ENCODE measurements around the gene BID.

Gene BID

DNA sequence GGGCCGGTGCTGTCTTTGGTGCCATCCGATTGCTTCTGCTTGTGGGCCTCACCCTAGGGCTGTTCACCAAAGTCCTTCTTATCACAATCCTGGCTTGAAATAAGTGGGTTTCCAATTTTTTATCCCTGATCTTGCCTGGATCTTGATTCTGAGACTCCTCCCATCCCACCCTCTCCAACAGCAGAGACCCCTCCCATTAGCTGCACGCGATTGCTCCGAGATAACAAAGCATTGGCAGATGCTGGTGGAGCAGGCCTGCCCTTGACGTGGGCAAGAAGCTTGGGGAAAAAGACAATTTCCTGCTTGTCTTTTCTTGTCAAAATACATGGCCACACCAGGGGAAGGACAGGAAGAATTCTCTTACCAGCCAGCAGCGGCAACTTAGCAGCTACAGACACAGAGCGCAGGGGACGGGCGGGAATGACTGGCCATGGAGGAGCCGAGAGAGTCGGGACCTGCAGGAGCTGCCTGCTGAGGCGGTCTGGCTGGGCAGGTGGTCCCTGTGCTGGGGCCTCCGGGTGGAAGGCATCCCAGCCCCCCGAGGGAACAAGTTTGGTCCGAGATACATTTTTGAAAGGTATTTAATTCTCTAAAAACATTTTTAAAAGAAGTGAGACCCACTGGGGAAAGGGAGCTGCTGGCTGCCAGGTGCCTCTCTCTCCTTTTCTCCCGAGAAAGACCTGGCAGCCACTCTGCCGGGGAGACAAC is 9.7 kb upstream of the BID start:
- DNase-seq (ENCODE audit: low read depth in 2 of 2): no peak

- DNase-seq (ENCODE audit: low read depth in 2 of 2): no peak
Measured at GRCh38 chr22:17783312-17783711, 9.0 kb upstream of the BID start.

- no peak for DNase-seq (ENCODE audit: low read depth in 2 of 2)
Measured at GRCh38 chr22:17782621-17783020, 8.4 kb upstream of the BID start.

DNA sequence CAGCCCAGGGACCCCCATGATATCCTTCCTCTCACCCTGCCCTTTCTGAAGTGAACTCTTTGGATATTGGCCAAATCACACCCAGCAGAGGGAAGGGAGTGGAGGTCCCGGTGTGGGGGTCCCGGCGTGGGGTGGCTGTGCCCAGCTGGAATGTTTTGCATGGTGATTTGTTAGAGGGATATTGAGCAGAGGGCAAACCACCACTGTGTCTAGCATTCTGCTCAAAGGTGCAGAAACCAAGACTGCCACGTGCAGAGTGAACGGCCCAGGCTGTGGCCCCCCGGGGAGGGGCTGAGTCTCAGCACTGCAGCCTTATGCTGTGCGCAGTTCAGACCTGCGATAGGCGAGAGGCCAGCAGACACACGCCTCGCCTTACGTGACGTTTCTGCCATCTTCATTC is 7.9 kb upstream of the BID start:
- DNase-seq (ENCODE audit: low read depth in 2 of 2): no peak

DNA sequence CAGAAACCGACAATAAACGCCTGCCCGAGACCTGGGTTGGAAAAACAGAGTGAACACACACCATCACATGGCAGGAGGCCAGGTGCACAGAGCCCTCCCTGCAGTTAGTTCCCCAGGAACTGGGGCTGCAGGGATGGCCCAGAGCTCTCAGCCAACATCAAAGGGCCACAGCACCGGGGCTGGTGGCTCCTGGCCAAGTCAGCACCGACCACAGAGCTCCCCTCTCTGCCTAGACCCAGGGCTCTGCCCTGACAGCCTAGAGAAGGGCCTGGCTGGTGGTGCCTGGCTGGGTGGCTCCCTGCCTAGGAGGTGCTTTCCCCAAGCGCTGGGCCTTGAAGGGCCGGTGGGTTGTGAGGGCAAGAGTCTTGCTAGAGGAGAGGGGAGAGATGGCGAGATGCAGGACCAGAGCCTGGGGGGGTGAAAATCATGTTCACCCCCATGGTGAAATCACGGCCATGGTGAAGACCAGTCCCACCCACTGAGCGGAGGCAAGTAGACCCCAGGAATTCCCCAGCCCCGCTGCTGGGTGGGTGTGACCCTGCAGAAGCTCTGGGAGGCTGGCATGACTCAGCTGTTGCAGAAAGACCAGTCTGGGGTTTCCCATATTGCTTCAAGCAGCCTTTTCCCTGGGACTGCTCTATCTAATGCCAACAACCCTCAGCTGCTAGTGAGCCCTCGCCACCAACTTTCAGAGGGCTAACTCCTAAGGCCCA is 7.2 kb upstream of the BID start:
- no peak for DNase-seq (ENCODE audit: low read depth in 2 of 2)

GRCh38 chr22:17780741-17781318 is 6.6 kb upstream of the BID start:
- DNase-seq (ENCODE audit: low read depth in 2 of 2): no peak

DNA sequence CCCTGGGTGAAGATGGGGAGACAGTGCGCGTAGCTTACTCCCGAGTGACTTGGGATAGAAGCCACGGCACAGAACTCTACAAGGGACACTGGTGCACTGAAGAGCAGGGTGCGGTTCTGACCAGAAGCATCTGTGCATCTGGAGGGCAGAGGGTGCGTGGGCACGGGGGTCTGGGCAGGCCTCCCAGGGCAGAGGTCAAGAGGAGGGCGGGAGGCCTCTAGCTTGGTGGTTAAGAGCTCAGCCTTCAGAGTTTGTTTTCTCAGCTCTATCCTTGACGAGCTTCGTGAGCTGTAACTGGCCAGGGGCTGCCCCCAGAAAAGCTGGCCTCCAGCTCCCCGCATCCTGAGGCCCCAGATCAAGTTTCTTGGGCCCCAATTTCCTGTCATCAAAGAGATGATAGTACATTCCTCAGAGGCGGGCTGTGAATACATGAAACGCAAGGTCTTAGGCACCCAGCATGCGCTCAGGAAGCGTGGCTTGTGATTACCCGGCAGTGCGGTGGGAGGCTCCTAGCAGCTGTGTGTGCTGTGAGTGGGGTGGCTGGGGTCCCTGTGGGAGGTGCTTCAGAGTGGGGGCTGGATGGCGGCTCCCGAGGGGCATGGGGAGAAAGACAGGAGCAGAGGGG is 6.0 kb upstream of the BID start:
- DNase-seq (ENCODE audit: low read depth in 2 of 2): no peak

- DNase-seq (ENCODE audit: low read depth in 2 of 2): no peak
Measured at GRCh38 chr22:17779286-17780115, 5.2 kb upstream of the BID start.

DNA sequence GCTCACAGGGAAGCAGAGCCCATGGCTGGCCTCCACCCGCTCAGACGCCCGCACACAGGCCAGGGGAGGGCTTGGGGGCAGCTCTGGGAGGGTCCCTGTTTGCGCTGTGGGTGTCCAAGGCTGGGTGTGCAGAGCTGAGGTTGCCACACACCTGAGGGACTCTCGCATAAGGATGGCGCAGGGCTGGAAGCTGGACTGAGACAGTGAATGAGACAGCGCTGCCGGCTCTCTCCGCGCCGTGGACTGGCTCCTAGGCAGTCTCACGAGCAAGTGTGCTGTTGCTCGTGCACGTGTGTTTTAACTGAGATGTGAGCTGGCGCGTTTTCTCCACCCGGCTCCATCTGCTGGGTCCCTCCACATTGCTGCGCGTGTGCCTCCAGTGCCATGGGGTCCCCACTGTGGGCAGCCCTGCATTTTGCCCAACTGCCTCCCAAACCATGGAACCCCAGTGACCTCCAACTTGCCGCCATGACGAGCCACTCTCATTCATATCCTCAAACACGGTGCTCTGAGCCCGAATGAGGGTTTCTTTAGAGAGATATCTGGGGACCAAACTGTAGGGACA is 4.2 kb upstream of the BID start:
- DNase-seq (ENCODE audit: low read depth in 2 of 2): no peak

- no peak for DNase-seq (ENCODE audit: low read depth in 2 of 2)
Measured at GRCh38 chr22:17777717-17778044, 3.4 kb upstream of the BID start.

DNA sequence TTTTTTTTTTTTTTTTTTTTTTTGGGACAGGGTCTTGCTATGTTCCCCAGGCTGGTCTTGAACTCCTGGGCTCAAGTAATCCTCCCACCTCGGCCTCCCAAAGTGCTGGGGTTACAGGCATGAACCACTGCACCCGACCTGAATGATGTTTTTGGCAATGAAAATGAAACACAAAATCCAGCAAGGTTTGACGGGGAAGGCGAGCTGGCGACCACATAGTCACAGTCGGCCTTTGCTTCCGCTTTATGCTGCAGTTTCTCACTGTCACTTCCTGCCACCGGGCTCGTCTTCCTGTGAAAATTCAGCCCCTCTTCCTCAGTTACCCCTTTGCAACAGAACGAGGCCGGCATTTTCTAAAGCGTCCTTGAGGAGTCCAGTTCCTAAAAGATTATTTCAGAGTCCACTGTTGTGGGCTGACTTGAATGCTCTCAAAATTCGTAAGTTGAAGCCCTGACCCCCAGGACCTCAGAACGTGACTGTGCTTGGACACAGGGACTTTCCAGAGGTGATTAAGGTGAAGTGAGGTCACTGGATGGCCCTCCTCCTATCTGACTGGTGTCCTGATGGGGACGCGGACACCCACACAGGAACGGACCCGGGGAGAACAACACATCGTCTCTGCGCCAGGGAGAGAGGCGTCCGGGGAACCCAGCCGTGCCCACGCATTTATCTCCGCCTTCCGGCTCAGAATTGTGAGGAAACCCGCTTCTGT is 2.9 kb upstream of the BID start:
- DNase-seq (ENCODE audit: low read depth in 2 of 2): peak; percentile 53 to 58

DNA sequence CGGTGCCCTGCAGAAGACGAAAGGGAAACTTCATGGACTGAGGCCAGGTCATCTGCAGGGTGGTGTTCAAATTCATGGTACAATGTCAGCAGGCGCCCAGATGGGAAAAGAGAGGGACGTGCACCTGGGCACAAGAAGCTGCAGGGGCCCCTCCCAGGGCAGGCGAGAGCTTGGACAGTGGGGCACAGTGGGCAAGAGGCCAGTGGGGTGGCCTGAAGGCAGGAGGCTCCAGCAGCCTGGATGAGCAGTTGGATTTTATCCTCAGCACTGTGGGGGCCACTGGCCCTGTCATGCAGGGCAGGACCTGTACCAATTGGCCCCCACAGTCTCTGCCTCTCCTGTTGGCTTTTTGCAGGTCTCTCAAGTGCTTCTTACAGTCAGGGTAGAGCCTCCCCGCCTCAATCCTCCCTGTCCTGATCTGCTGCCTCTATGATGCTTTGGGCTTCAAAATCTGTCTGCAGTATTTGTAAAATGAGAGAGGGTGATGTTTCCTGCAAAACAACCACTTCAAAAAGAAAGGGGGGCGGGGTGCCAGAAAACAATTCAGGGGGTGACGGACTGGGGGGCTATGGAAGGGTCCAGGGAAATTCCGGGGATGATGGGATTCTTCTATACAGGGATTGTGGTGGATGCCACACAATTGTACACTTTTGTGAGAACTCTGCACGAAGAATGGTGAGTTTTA is 1.7 kb upstream of the BID start:
- DNase-seq (ENCODE audit: low read depth in 2 of 2): no peak

GRCh38 chr22:17774926-17775685 is 837 bp upstream of the BID start:
- DNase-seq (ENCODE audit: low read depth in 2 of 2): no peak

- DNase-seq (ENCODE audit: low read depth in 2 of 2): peak in 1 of 2 donors; percentile 55
Measured at GRCh38 chr22:17773606-17774205, 563 bp downstream of the BID start.

DNA sequence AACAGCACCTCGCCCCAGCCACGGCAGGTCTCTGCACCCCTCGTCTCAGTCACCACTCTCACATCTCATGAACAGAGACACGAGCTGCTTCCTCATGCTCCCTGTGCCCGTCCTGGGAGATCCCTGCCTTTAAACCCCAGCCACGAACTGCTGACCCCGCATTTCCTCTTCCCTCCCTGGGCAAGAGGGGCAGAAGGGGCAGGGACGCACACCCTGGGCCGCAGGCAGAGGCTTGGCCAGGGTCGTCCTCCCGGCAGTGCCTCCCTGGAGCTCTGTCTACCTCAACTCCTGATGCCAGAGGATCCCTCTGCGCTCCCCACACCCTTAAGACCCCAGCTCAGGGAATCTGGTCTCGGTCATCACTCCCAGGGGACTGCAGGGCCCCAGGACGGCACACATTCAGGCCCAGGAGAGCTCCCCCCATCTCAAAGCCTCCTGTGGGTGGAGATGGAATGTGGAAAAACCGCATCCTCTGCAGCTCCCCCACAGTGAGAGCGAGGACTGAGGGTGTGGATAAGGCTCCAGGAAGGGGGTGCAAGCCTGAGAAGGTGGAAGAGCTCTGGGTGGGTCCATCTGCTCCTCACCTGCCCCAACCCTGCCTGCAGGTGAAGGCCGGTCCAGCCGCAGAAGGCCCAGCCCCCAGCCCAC is 1.2 kb downstream of the BID start:
- DNase-seq (ENCODE audit: low read depth in 2 of 2): no peak

DNA sequence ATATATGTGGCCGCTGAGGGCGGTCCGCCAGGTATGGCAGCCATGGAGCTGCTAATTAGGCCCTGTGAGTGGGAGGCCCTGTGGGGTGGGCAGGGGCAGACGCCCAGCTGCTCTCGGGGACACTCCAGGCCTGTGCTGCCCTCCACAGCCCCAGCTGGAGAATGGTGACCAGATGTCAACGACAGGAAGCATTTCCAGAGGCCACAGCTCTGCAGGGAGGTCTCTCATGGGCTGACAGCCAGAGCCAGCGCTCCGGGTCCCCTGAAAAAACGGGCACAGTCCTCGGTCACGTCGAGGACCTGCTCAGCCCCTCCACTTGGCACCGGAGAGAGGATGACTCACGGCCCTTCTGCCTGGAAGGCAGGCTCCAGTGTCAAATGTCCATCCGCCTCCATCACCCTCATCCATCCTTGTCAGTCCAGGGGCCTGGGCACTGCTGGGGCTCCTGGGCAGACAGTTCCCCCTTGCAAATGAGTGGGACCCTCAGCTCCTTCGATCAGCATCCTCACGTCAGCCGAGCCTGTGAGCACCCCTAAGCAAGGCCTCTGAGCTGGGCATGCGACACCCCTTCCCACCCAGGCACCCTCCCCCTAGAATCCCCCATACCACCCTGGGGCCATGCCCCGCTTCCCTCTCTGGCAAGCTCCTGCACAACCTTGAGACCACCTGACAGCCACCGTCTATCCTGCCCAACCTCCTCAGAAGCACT is 1.9 kb downstream of the BID start:
- DNase-seq (ENCODE audit: low read depth in 2 of 2): no peak

GRCh38 chr22:17770180-17771077 is 3.8 kb downstream of the BID start:
- DNase-seq (ENCODE audit: low read depth in 2 of 2): no peak

Data from stimulated activated CD4-positive, alpha-beta T cell treated with anti-CD3 and anti-CD28 coated beads, Interleukin-15, amount 100 ng/mL, for 48 hours (primary cell).